Natural killer cell (primary cell): Measurements from ENCODE around the gene EIF4EBP2. TPM values are rescaled to one million over a fixed set of nuclear protein-coding genes. Genes with fewer than 3 reads are reported as not detected.

Source experiments
- ATAC-seq, 3 donors: fragments of 150-1000 bp in 2 of 3; fragments of 200-7000 bp in 1 of 3; cut with Tn5 transposase; 1 replicate in 1 of 3; 2 replicates in 2 of 3; pipeline ENCODE4 v1.10.0; 2021; ENCODE audit warnings: mild to moderate bottlenecking in 2 of 3, moderate library complexity in 2 of 3
- DNase-seq, 2 donors: peaks; one replicate each; pipeline versions ENCODE4 v3.0.0 to v3.0.0-alpha.2; 2013 to 2021; ENCODE audit warnings: mixed read lengths in 1 of 2
- H3K27ac ChIP-seq: one replicate; pipeline ENCODE4 v1.5.1; 2013; ENCODE audit warnings: mild to moderate bottlenecking, low read length
- H3K27me3 ChIP-seq: one replicate; pipeline ENCODE4 v1.6.1; 2013; ENCODE audit warnings: low read length; ENCODE audit not compliant: control insufficient read depth, insufficient read depth
- H3K36me3 ChIP-seq: one replicate; pipeline ENCODE4 v1.6.1; 2013; ENCODE audit warnings: low read length; ENCODE audit not compliant: control insufficient read depth, insufficient read depth
- H3K4me1 ChIP-seq: one replicate; pipeline ENCODE4 v1.6.1; 2013; ENCODE audit warnings: low read length; ENCODE audit not compliant: control insufficient read depth, insufficient read depth
- H3K4me3 ChIP-seq: one replicate; pipeline ENCODE4 v1.5.1; 2013; ENCODE audit warnings: low read length
- H3K9me3 ChIP-seq: one replicate; pipeline ENCODE4 v1.6.1; 2013; ENCODE audit warnings: low read length; ENCODE audit not compliant: control insufficient read depth, insufficient read depth
- H3K27ac Mint-ChIP-seq, 2 donors: one replicate each; pipeline ENCODE4 v1.8.0; 2022; ENCODE audit warnings: mild to moderate bottlenecking in 2 of 2, mixed read lengths in 2 of 2, moderate library complexity in 1 of 2
- H3K27me3 Mint-ChIP-seq, 2 donors: one replicate each; pipeline ENCODE4 v1.8.0; 2022; ENCODE audit warnings: low read depth in 2 of 2, mixed read lengths in 2 of 2
- H3K36me3 Mint-ChIP-seq: one replicate; pipeline ENCODE4 v1.8.0; 2022; ENCODE audit warnings: mixed read lengths
- H3K4me1 Mint-ChIP-seq, 2 donors: one replicate each; pipeline ENCODE4 v1.8.0; 2022; ENCODE audit warnings: mixed read lengths in 2 of 2
- H3K4me3 Mint-ChIP-seq: one replicate; pipeline ENCODE4 v1.8.0; 2022; ENCODE audit warnings: mild to moderate bottlenecking, moderate library complexity, mixed read lengths
- H3K9me3 Mint-ChIP-seq, 2 donors: one replicate each; pipeline ENCODE4 v1.8.0; 2022; ENCODE audit warnings: mixed read lengths in 2 of 2
- WGBS: methylation state at CpG from one replicate; pipeline ENCODE4 v1.1.7; 2013; ENCODE audit warnings: missing lambda C conversion rate; ENCODE audit not compliant: insufficient coverage; 5-methylcytosine and 5-hydroxymethylcytosine counted together
- intact Hi-C: fragments of 100-400 bp; cut with micrococcal nuclease; formaldehyde crosslinking; loops from one replicate; pipeline ENCODE4 v1.14.2; 2022
- total RNA-seq, 4 donors: library from RNA; stranded (reverse); fragments of 120-200 nt in 1 of 4; gene quantifications; one replicate each; pipeline versions ENCODE4 v1.2.3 to v1.2.4, GENCODE V29; 2013 to 2022
- TF ChIP-seq, protein P1 (sequence below): fragments of 200-600 bp; IDR thresholded peaks from one replicate; pipeline ENCODE4 v1.8.0; 2022; ENCODE audit warnings: antibody characterized with exemption

EIF4EBP2 gene, protein sequence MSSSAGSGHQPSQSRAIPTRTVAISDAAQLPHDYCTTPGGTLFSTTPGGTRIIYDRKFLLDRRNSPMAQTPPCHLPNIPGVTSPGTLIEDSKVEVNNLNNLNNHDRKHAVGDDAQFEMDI
- 10 to 100 TPM; 60.6 to 71.6 (median 71.1) TPM for total RNA-seq
- 38.5 TPM for total RNA-seq (2013)

DNA sequence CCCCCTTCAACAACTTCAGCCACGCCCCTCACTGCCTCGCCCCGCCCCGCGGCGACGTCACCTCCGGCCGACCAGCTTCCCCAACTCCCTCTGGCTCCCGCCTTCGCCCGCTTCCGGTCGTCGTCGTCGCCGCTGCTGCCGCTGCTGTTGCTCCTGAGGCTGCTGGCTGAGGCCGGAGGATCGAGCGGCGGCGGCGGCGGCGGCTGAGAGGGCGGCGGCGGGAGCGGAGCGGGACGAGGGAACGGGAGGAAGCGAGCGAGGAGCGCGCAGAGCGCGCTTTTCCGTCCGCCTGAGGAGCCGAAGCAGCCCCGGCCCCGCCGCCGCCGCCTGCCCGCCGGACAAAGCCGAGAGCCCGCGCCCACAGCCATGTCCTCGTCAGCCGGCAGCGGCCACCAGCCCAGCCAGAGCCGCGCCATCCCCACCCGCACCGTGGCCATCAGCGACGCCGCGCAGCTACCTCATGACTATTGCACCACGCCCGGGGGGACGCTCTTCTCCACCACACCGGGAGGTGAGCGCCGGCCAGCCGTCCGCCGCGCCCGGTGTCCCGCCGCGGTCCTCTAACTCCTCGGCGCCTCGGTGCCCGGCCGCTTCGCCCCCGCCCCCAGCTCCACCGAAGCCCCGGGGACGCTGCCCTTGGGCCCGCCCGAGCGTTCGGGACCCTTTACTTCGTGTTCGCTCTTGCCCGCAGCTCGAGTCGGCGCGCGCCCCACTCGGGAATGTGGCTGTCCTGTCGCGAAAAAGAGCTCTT is at the start of gene EIF4EBP2:
EIF4EBP2 (plus strand) TSS at position 110 of the 751 bp plus-strand sequence; CDS start at position 367, 257 bp downstream.
- Histone ChIP-seq H3K36me3 (no peaks in the 10 kb centered on the region), H3K4me3 (peak within 1 kb of the TSS; percentile 80), H3K4me1 (peaks cover 21% of the 10 kb centered on the region), H3K9me3 (no peaks in the 10 kb centered on the region), H3K27ac (peak within 1 kb of the TSS; percentile 54), H3K27me3 (no peaks in the 10 kb centered on the region)
- Mint-ChIP-seq H3K4me1 (peaks cover 37 to 38% of the 10 kb centered on the region in 2 donors), H3K4me3 (peak within 1 kb of the TSS; percentile 95), H3K27ac (peak within 1 kb of the TSS; percentile 93 to 97), H3K27me3 (no peaks in the 10 kb centered on the region), H3K9me3 (no peaks in the 10 kb centered on the region), H3K36me3 (no peaks in the 10 kb centered on the region)
- TF ChIP-seq, protein P1, sequence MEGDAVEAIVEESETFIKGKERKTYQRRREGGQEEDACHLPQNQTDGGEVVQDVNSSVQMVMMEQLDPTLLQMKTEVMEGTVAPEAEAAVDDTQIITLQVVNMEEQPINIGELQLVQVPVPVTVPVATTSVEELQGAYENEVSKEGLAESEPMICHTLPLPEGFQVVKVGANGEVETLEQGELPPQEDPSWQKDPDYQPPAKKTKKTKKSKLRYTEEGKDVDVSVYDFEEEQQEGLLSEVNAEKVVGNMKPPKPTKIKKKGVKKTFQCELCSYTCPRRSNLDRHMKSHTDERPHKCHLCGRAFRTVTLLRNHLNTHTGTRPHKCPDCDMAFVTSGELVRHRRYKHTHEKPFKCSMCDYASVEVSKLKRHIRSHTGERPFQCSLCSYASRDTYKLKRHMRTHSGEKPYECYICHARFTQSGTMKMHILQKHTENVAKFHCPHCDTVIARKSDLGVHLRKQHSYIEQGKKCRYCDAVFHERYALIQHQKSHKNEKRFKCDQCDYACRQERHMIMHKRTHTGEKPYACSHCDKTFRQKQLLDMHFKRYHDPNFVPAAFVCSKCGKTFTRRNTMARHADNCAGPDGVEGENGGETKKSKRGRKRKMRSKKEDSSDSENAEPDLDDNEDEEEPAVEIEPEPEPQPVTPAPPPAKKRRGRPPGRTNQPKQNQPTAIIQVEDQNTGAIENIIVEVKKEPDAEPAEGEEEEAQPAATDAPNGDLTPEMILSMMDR, result no peak
- ATAC-seq, result peak; percentile 94 to 99 (median 95)
- intact Hi-C loops, result loop anchor here (1.0 kb wide), 1 partner anchor 171 kb away; the partner anchor contains the start of gene PPA1
- WGBS, result under 1% methylated on average over 103 of the region's 103 CpGs
- peak; percentile 97 to 99 for DNase-seq

DNA sequence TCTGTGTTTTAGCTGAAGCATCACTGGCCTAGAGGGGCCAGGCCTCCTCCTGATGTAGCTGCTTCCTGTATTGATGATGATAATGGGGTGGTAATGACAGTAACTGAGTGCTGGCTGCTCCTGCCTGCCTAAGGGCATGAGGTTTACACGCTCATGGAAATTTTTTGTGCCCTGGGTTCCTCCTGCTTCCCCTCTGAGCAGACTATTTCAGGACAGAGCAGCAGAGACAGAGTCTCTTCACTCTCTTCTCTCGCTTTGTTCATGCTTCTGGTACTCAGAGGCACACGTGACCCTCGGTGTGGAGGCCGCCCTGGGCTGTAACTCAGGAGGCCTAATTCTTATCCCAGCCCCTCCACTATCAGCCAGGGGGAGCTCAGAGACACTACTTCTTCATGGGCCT is 49.4 kb upstream of the EIF4EBP2 start:
- no peaks in the 10 kb centered on the region for H3K27me3 Mint-ChIP-seq
- H3K27ac ChIP-seq, result no peak overlapping the region
- no peaks in the 10 kb centered on the region for H3K9me3 ChIP-seq
- H3K4me3 ChIP-seq, result no peak overlapping the region
- 81% methylated on average over 5 of the region's 5 CpGs for WGBS
- no peaks in the 10 kb centered on the region for H3K9me3 Mint-ChIP-seq
- H3K27me3 ChIP-seq, result no peaks in the 10 kb centered on the region
- DNase-seq (no peak), ATAC-seq (no peak)
- no peak overlapping the region for H3K4me3 Mint-ChIP-seq
- H3K36me3 ChIP-seq, result no peaks in the 10 kb centered on the region
- H3K4me1 Mint-ChIP-seq, result no peaks in the 10 kb centered on the region
- TF ChIP-seq, protein P1, result no peak
- H3K36me3 Mint-ChIP-seq, result no peaks in the 10 kb centered on the region
- no peak overlapping the region for H3K27ac Mint-ChIP-seq
- H3K4me1 ChIP-seq, result peaks cover 27% of the 10 kb centered on the region
- intact Hi-C loops, result no loop called here

DNA sequence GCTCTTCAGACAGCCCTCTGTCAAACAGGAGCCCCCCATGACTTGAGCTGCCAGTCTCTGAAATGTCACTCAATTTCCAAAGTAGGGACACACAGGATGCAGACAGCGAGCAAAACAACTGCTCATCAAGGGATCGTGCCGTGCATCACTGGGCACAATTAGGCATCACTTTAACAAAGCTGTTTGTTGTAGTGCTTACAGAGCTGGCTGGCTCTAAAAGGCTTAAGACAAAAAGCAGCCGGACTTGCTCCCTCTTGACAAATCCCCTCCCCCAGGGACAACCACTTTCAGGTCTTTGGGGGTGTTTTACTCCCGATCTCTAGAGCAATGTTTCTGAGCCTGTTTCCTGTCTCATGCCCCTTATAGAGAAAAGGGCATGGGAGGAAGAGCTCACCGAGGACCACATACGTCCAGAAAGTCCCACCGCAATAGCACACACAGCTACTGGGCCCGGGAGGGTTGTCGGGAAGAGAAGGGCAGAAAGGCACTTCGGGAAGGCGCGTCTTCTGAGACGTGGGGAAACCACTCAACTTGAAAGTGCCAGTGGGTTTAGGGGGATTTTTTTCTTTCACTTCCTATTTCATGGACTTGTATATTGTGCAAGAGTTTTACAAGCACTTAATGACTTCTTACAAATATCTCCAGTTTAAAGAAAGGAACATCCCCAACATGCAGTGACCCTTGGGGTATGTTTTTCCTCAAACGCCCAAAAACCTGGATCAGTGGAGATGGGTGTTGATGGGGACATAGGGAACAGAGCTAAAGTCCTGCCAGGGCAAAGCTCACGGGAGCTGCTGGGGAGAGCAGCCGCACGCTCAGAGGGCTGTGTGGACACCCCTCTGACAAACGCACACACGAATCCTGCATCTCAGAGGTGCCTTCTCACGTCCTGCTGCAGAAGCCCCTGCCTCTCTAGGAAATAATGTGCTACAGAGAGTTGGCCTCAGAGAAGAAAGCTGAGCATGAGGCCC is 48.6 kb upstream of the EIF4EBP2 start:
- 34% methylated on average over 20 of the region's 21 CpGs for WGBS
- Mint-ChIP-seq H3K36me3 (no peaks in the 10 kb centered on the region), H3K4me1 (no peaks in the 10 kb centered on the region), H3K27ac (no peak overlapping the region), H3K4me3 (no peak overlapping the region), H3K9me3 (no peaks in the 10 kb centered on the region), H3K27me3 (no peaks in the 10 kb centered on the region)
- peaks cover 27% of the 10 kb centered on the region for H3K4me1 ChIP-seq
- intact Hi-C loops, result no loop called here
- H3K27ac ChIP-seq, result no peak overlapping the region
- no peak overlapping the region for H3K4me3 ChIP-seq
- no peaks in the 10 kb centered on the region for H3K27me3 ChIP-seq
- H3K36me3 ChIP-seq, result no peaks in the 10 kb centered on the region
- DNase-seq (peak in 1 of 2 donors; percentile 45), ATAC-seq (peak in 1 of 3 donors; percentile 43)
- H3K9me3 ChIP-seq, result no peaks in the 10 kb centered on the region
- TF ChIP-seq, protein P1, result no peak
